ENCODE measurements around the gene PROB1. TPM values are rescaled to one million over a fixed set of nuclear protein-coding genes. Genes with fewer than 3 reads are reported as not detected.

PROB1 gene
- total and polyA plus RNA-seq, 2 experiments from 2014 or later, result 0.10 to 0.63 TPM

GRCh38 chr5:139376364-139376763 lies 18.5 kb downstream of the PROB1 start:
- no peaks in the 10 kb centered on the region for H3K79me2 ChIP-seq
- no peak for DNase-seq (ENCODE audit: low spot score)
- no peaks in the 10 kb centered on the region for H3K27me3 ChIP-seq
- H3K36me3 ChIP-seq (replicated peaks; ENCODE audit: insufficient read depth, low read depth), result no peaks in the 10 kb centered on the region
- no peaks in the 10 kb centered on the region for H3K4me1 ChIP-seq (ENCODE audit: insufficient read depth)
- H2AFZ ChIP-seq, result no peak overlapping the region
- TF ChIP-seq, protein P1, sequence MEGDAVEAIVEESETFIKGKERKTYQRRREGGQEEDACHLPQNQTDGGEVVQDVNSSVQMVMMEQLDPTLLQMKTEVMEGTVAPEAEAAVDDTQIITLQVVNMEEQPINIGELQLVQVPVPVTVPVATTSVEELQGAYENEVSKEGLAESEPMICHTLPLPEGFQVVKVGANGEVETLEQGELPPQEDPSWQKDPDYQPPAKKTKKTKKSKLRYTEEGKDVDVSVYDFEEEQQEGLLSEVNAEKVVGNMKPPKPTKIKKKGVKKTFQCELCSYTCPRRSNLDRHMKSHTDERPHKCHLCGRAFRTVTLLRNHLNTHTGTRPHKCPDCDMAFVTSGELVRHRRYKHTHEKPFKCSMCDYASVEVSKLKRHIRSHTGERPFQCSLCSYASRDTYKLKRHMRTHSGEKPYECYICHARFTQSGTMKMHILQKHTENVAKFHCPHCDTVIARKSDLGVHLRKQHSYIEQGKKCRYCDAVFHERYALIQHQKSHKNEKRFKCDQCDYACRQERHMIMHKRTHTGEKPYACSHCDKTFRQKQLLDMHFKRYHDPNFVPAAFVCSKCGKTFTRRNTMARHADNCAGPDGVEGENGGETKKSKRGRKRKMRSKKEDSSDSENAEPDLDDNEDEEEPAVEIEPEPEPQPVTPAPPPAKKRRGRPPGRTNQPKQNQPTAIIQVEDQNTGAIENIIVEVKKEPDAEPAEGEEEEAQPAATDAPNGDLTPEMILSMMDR (IDR thresholded peaks at IDR 0.05; ENCODE audit: poor library complexity), result no peak
- no peak for TF ChIP-seq EZH2phosphoT487 (IDR thresholded peaks at IDR 0.05; ENCODE audit: low read depth, severe bottlenecking, unreplicated experiment)
- TF ChIP-seq EZH2 (IDR thresholded peaks at IDR 0.05; ENCODE audit: borderline replicate concordance), result no peak
- no peak overlapping the region for H3K4me3 ChIP-seq
- 90% methylated on average over 7 of the region's 7 CpGs for WGBS (ENCODE audit: low lambda C conversion rate, missing lambda C conversion rate)
- H3K9me3 ChIP-seq (ENCODE audit: low read depth), result no peaks in the 10 kb centered on the region
- no peaks in the 10 kb centered on the region for H3K9me2 ChIP-seq (replicated peaks; ENCODE audit: insufficient read depth)
- H4K20me1 ChIP-seq (ENCODE audit: insufficient read depth, poor library complexity, severe bottlenecking), result no peaks in the 10 kb centered on the region
- H3K4me2 ChIP-seq, result no peak overlapping the region
- H3K27ac ChIP-seq, result no peak overlapping the region

- WGBS (ENCODE audit: low lambda C conversion rate, missing lambda C conversion rate), result 93% methylated on average over 2 of the region's 2 CpGs
- H3K4me3 ChIP-seq, result no peak overlapping the region
- no peaks in the 10 kb centered on the region for H4K20me1 ChIP-seq (ENCODE audit: insufficient read depth, poor library complexity, severe bottlenecking)
- H3K9me3 ChIP-seq (ENCODE audit: low read depth), result no peaks in the 10 kb centered on the region
- TF ChIP-seq EZH2 (IDR thresholded peaks at IDR 0.05; ENCODE audit: borderline replicate concordance) (no peak), EZH2phosphoT487 (IDR thresholded peaks at IDR 0.05; ENCODE audit: low read depth, severe bottlenecking, unreplicated experiment) (no peak)
- TF ChIP-seq, protein P1 (IDR thresholded peaks at IDR 0.05; ENCODE audit: poor library complexity), result no peak
- no peaks in the 10 kb centered on the region for H3K36me3 ChIP-seq (replicated peaks; ENCODE audit: insufficient read depth, low read depth)
- no peak overlapping the region for H3K4me2 ChIP-seq
- no peak overlapping the region for H2AFZ ChIP-seq
- no peaks in the 10 kb centered on the region for H3K27me3 ChIP-seq
- DNase-seq (ENCODE audit: low spot score), result no peak
- H3K79me2 ChIP-seq, result no peaks in the 10 kb centered on the region
- no peaks in the 10 kb centered on the region for H3K4me1 ChIP-seq (ENCODE audit: insufficient read depth)
- no peak overlapping the region for H3K27ac ChIP-seq
- no peaks in the 10 kb centered on the region for H3K9me2 ChIP-seq (replicated peaks; ENCODE audit: insufficient read depth)
These were observed 20.0 kb downstream of the PROB1 start for GRCh38 chr5:139374909-139375308.

GRCh38 chr5:139371482-139372435 lies 23.1 kb downstream of the PROB1 start:
- no peak overlapping the region for H3K4me2 ChIP-seq
- H3K36me3 ChIP-seq (replicated peaks; ENCODE audit: insufficient read depth, low read depth), result no peaks in the 10 kb centered on the region
- H3K27ac ChIP-seq, result no peak overlapping the region
- no peaks in the 10 kb centered on the region for H3K27me3 ChIP-seq
- TF ChIP-seq EZH2 (IDR thresholded peaks at IDR 0.05; ENCODE audit: borderline replicate concordance) (no peak), EZH2phosphoT487 (IDR thresholded peaks at IDR 0.05; ENCODE audit: low read depth, severe bottlenecking, unreplicated experiment) (no peak)
- TF ChIP-seq, protein P1 (IDR thresholded peaks at IDR 0.05; ENCODE audit: poor library complexity), result no peak
- H3K4me3 ChIP-seq, result no peak overlapping the region
- DNase-seq (ENCODE audit: low spot score), result no peak
- no peaks in the 10 kb centered on the region for H3K4me1 ChIP-seq (ENCODE audit: insufficient read depth)
- no peaks in the 10 kb centered on the region for H3K79me2 ChIP-seq
- H3K9me2 ChIP-seq (replicated peaks; ENCODE audit: insufficient read depth), result no peaks in the 10 kb centered on the region
- H3K9me3 ChIP-seq (ENCODE audit: low read depth), result no peaks in the 10 kb centered on the region
- no peak overlapping the region for H2AFZ ChIP-seq
- peaks cover 3% of the 10 kb centered on the region for H4K20me1 ChIP-seq (ENCODE audit: insufficient read depth, poor library complexity, severe bottlenecking)
- 93% methylated on average over 7 of the region's 7 CpGs for WGBS (ENCODE audit: low lambda C conversion rate, missing lambda C conversion rate)

Data from hepatocyte (in vitro differentiated cells).